ENCODE data around the gene TFPI.
"Not testable (repeated sequence)": the region's sequence is repeated elsewhere in the genome, so short reads cannot be mapped to it uniquely, and the experiment has no call there.

TFPI gene

DNA sequence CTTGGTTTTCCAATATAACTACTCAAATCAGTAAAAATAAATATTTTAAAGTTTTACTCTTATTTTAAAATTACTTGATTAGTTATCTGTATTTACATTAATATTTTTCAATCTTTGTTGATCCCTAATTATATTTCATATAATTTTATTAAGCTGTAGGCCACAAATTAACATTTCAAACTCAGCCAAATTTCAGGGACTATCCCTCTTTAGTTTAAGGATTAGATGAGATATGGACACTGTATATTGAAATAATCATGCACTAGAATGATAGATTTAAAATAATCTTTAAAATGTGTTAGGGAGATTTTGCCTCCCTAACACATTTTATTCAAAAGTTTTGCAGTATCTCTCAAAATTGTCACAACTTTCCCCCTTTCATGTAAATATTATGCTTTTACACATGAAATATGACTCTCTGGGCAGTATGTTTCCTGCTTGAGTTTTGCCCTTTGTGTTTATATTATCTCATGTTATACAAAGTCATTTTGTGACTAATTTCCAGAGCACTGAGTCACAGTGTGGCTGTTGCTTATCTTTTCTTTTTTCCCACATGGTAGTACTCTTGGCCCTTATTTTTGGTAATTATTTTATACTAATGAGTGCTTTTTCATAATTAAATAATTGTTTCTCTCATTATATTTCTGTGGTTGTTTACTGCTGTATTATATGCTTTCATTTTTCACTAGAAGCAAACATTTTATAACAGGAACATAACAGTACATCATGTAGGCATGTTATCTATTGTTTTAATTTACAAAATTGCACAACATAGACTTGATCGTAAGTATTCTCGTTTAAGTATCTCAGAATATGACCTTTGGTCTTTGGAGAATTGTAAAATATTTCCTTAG, 1.2 kb downstream of the TFPI start:
- no peak for DNase-seq

DNA sequence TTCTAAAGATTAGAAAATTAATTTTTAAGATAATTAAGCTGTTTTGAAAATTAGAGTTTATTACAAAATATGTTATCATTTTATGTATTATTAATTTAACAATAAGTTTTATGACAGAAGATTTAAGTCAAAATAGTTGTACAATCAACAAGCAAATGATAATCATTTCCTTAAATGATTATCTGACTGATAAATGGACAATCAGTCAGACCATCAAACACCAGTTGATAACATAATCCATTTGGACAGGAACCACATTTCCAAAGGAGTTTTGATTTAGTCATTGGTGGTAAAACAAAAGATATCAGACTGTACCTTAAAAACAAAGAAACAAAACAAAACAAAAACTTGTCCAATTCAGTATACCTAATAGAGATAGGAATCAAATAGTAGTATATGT, 1.9 kb downstream of the TFPI start:
- no peak for DNase-seq

DNA sequence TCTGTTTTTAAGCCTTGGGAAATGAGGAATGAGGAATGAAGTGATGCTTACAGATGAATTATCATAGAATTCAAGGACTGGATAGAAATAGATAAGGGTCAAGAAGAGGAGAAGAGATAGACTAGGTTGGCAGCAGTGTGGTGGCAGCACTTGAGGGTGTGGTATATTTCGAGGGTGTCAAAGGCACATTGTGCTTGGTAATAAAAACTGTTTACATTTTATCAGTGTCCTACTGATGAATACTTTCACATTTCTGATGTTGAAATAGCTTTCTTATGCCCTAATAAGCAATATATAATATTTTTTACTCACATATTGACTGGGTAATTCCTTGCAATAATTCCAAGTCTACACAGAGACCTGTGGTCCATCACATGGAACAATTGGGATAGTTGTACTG, 3.4 kb downstream of the TFPI start:
- no peak for DNase-seq

DNA sequence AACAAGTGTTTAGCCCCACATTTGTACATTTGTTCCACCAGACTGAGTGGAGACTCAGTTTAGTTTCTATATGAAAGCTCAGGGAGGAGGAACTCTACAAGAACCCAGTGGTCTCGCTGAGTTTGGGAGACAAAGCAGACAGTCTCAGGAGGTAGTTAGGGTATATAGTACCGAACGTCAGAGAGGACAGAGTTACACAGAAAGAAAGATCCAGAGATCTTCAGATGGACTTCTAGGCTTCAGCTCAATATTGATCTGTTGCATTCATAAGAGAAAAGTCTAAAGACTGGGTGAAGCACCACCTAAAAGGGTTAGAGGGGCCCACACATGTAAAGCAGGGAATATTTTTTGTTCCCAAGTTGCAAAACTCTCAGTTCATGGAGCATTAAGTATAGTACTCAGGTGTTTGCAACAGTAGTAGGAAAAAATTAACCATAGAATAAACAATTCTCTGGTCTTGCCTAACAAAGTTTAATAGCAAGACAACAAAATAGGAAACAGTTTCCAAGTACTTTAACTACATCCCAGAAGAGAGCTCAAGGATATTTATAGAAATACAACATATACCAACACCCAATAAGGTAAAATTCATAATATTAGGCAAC, 4.2 kb downstream of the TFPI start:
- no peak for DNase-seq

DNA sequence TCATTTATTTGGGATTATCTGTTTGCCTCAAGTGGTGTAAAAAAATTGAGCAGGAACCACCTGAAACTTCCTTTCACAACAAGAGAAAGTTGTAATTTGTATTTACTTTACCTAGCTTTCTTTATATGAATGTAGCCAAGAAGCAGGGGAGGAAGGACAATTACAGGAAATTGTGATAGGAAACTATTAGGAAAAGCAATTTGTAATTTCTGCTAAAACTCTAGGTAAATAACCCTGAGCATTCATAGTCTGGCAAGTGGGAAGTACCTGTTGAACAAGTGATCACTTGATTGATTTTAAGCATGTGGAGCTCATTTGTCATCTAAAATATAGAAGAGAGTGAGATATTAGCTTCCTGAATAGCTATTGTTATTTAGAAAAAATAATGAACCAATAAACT, 5.0 kb downstream of the TFPI start:
- DNase-seq: no peak

DNA sequence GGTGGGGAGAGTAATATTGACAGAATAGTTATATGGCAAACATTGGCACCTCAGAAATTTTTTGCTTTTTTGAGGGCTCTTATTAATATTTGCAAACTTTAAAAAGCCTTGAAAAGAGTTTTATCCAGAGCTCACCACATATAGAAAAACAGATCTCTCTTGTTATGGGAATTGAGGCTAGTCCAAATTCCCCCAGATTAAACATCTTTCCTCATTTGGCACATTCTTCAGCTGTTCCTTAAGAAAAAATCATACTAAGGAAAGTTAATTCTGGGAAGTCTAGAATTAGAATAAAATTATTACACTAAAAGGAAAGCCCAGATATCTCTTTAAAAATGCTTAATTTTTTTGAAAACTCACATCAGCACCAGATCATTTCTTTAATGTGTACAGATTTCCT, 5.6 kb downstream of the TFPI start:
- no peak for DNase-seq

DNA sequence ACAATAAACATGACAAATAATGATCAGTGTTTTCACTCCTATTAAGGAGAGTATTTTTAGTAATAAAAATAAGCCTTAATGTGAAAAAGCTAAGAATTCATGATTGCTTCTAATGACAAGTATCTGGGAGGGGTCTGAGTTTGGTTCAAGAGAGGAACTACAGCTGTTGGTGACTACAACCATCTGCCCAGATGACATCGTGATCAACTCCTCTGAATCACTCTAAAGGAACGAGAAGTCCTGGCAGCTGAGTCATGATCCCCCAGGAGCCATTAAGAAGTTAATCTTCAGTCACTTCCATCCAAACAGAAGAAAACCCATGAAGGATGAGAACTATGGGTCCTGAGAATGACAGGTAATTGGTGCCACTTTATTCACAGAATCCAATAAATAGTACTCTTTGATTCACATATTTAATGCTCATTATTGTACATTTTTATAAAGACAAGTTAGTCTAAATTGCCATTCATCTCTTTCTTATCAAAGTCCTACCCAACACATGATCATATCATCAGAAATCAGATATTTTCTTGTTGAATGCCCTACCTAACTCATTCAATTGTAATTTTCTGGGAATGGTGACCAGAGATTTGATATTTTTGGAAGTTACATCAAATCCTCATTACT, 6.8 kb downstream of the TFPI start:
- DNase-seq: no peak

DNA sequence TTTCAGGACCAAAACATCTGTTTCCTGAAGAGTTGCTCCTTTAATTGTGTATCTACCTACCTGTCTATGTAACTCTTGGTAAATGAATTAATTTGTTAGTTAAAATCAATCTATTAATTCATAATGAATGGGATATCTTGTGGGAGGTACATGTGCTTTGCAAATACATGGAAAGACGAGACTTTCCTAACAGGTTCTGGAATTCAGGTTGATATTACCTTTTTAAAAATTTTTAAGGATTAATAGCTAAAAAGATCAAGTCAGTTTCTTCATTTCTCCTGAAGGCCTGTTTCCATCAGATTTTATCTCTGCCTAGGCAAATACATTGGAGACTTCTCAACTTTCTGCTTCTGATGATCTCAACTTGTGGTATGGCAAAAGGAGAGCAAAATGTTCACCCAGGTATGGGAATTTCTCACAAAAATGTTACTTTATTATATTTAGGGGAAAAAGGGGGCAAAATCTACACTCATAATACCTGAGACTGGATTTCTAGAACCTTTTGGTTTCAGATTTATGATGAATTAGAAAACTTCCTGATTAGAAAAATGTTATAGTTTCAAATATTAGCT, 7.4 kb downstream of the TFPI start:
- DNase-seq: no peak

DNA sequence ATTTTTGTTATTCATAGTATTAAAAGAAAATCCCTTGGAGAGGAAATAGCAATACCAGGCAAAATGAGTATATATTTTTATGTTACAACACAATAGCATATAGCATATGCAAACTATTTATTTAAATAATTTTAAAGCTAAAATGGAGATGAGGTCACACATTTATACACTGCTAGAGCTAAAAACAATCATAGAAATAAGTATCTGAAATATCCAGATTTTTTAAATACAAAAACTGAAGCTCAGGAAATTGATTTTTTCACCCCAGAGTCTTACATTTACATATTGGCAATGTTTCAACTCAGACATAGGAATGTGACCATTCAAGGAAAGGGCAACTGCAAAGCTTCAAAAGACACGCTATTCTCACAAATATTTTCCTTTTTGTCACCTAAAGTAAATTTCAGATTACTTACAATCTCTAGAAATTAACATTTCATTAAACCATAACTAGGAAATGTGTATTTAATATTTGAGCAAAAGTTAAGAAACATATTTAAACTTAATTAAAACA, 8.9 kb downstream of the TFPI start:
- no peak for DNase-seq

DNA sequence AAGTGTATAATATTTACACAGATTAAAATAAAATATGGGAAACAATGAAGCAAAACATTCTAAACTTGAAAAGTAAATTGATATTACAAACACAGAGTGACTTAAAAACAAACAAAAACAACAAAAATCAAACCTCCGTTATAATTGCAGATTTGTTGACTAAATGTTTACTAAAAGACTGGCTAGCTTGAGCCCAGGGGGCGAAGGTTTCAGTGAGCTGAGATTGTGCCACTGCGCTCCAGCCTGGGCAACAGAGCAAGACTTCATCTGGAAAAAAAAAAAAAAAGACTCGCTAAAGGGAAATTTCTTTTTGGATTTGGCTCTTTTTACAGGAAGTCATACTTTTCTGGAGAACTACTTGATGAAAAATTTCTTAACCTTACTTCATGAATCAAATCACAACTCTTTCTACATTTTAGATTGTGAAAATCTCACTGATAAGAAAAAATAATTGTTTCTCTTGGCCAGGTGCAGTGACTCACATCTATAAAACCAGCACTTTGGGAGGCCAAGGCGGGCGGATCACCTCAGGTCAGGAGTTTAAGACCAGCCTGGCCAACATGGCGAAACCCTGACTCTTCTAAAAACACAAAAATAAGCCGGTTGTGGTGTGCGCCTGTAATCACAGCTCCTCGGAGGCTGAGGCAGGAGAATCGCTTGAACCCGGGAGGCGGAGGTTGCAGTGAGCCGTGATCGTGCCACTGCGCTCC, 9.7 kb downstream of the TFPI start:
- DNase-seq: no peak

DNA sequence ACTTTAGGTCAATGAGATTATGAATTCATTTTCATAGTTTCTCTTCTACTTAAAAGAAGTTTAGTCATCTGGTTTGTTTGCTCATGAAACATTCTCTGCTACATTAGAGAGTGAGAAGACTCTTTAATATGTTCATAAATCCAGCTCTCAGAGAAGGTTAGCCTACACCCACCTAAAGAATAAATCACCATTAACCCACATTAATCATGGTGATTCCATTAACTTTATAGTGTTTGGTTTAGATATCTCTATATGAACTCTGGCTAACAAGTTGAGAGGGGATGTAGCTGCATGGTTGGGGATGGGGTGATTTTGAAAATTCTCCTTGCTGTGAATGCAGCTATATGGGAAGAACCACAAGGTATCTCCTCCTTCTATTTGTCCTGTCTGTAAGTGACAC, 10.7 kb downstream of the TFPI start:
- DNase-seq: no peak

DNA sequence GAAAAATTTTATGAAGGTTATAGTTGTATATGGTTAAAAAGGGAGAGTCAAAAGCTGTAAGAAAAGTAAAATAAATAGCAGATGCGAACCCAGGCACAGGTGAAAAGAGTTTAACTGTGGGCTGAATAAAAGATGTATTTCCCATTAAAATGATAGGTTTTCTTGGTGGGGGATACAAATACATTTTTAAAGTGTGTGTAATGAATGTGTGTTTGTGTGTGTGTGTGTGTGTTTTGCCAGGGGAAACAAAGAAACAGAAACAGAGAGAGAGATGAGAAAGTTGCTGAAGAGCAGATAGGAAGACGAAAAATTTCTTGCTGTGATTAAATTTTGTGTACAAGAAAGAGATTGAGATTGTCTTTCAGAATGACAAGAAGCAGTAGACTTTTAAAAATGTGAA, 12.1 kb downstream of the TFPI start:
- DNase-seq: no peak

DNA sequence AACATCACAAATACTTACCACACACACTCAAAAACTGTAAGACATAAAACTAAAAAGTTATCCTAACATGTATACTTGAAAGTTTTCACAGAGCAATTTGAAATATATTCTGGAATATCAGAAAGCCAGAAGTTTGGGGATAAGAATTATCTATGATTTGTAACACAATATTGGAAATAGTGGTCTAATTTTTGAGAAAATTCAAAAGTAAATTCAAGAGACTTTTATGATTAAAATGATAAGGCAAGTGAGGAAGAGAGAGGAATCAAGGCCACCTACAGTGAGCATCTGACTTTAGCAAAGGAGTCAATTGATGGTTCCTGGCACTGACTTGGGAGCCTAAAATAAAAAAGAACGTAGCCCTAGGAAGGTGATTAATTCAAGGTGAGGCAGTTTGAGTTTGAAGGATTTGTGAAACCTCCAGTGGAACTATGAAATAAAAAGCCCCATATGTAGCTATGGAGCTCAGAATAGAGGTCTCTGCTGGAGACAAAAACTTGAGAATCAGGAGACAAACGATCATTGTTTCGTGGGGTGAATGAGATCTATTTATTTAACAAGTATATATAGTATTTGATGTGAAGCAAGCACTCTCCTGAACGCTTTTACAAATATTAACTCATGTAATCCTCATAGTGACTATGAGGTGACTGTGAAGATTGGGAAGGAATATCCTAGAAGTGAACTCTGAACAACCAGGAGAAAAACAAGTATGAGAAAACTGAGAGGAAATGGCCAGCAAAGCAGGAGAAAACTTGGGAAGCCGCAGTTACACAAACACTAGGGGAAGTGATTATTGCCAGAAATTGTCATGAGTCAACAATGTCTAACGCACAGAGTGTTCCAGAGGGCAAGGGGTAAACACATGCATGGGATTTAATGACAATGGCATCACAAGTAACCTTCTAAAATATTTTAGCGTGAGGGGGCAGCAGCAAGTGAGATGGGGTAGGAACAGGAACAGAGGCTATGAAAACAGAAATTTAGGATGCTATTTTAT, 12.8 kb downstream of the TFPI start:
- no peak for DNase-seq

DNA sequence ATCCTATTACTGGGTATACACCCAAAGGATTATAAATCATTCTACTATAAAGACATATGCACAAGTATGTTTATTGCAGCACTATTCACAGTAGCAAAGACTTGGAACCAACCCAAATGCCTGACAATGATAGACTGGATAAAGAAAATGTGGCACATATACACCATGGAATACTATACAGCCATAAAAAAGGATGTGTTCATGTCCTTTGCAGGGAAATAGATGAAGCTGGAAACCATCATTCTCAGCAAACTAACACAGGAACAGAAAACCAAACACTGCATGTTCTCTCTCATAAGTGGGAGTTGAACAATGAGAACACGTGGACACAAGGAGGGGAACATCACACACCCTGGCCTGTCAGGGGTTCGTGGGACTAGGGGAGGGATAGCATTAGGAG, 16.0 kb downstream of the TFPI start:
- DNase-seq: not testable (repeated sequence)

DNA sequence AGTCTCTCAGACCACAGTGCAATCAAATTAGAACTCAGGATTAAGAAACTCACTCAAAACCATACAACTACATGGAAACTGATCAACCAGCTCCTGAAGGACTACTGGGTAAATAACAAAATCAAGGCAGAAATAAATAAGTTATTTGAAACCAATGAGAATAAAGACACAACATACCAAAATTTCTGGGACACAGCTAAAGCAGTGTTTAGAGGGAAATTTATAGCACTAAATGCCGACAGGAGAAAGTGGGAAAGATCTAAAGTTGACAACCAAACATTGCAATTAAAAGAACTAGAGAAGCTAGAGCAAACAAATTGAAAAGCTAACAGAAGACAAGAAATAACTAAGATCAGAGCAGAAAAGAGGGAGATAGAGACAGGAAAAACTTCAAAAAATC, 18.9 kb downstream of the TFPI start:
- not testable (repeated sequence) for DNase-seq

DNA sequence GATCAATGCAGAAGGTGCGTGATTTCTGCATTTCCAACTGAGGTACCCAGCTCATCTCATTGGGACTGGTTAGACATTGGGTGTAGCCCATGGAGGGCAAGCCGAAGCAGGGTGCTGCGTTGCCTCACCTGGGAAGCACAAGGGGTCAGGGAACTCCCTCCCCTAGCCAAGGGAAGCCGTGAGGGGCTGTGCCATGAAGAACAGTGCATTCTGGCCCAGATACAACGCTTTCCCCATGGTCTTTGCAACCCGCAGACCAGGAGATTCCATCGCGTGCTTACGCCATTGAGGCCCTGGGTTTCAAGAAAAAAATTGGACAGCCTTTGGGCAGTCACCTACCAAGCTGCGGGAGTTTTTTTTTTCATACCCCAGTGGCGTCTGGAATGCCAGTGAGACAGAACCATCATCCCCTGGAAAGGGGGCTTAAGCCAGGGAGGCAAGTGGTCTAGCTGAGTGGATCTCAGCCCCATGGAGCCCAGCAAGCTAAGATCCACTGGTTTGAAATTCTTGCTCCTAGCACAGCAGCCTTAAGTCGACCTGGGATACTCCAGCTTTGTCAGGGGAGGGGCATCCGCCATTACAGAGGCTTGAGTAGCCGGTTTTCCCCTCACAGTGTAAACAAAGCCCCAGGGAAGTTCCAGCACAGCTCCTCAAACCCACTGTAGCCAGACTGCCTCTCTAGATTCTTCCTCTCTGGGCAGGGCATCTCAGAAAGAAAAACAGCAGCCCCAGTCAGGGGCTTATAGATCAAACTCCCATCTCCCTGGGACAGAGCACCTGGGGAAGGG, 21.7 kb downstream of the TFPI start:
- DNase-seq: no peak

DNA sequence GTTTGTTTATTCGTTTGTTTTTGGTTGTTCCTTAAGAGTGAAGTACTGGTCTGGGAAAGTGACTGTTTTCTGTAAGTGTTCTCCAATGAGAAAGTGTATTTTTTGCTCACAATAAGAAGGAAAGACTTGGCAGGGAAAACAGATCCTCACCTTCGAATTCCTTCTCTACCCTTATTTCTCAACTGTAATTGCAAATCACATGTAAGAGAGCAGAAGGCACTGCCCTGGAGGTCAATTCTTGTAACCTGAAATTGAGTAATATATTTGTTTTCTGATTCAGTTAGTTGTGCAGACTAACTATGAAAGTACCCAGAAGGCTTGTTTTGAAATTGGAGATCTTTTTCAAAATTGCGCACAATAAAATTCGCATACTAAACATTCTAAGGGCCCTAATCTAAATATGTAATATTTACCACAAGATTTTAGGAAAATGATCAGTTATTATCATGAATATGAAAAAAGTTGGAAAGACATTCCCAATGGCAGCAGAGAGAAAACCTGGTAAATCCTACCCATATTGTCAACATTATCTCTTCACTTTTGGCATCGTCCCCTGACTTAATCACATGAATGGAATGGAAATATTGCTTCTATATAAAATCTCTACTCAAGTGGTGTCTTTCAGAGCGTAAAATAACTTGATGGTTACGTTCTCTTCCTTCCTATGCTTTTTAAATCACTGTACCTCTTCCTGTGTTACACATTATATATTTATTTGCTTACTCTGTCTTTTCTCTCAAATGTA, 24.1 kb downstream of the TFPI start:
- no peak for DNase-seq

DNA sequence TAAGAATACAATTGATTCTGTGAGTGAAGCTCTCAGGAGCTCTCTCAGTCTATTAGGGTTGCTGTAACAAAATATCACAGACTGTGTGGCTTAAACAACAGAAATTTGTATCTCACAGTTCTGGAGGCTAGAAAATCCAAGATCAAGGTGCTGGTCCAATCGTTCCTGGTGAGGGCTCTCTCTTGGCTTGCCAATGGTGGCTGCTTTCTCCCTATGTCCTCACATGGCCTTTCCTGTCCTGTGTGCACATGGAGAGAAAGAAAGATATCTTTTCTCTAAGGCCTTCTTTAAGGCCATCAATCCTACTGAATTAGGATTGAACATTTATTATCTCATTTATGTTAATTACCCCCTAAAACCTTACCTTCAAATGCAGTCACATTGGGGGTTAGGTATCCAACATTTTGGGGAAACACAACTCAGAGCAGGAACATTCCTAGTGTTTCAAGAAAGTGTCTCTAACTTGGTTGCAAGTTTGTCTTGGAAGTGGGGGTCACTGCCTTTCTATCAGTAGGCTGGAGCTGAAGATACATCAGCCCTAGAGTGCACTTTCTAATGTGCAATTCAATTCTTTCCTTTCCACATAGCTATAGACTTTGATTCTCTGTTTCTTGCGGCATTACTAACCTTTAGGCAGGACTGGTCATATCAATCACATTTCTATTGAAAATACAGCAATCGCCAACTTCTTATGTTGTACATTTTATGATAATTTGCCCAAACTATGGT, 24.8 kb downstream of the TFPI start:
- DNase-seq: no peak

DNA sequence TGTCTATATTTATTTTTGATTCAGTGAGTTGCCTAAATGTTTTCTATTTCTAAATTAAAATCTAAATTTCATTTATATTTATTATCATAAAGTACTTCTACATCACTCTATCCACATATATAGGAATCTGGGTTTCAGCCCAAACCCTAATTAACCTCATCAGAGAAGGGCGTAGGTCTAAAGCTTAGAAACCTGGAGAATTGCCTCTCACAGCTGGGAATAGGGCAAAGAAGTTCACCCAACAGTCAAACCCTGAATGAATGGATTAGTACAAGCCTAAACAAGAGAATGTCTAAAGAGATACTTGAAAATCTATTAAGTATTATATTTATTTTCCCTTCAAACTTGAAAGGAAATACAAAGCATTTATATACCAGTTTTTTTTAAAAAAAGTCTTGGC, 26.2 kb downstream of the TFPI start:
- no peak for DNase-seq
